WTC11 (cell line): ENCODE measurements around the gene ZCCHC24. TPM values are rescaled to one million over a fixed set of nuclear protein-coding genes. Genes with fewer than 3 reads are reported as not detected.

Source experiments
- ATAC-seq: fragments of 200-7000 bp; cut with Tn5 transposase; 2 replicates; pipeline ENCODE4 v1.10.0; 2021; ENCODE audit warnings: mild to moderate bottlenecking, moderate library complexity
- CTCF ChIA-PET: fragments of 300-600 bp; sonication (Branson Sonifier 250); formaldehyde crosslinking; loops from one replicate; lab custom pipeline; 2021; ENCODE audit warnings: antibody characterized with exemption; lab: Charles Lee
- POLR2A ChIA-PET: fragments of 350-600 bp; sonication (Branson Sonifier 250); formaldehyde crosslinking; loops from one replicate; lab custom pipeline; 2021; ENCODE audit warnings: antibody characterized with exemption; lab: Charles Lee
- DNase-seq: peaks from one replicate; pipeline ENCODE4 v3.0.0; 2021; ENCODE audit warnings: low spot score
- H3K27ac Mint-ChIP-seq: 2 replicates; pipeline ENCODE4 v1.8.0; 2021; ENCODE audit warnings: mixed read lengths
- H3K27me3 Mint-ChIP-seq: 2 replicates; pipeline ENCODE4 v1.8.0; 2021; ENCODE audit warnings: low read depth, mild to moderate bottlenecking, moderate library complexity, mixed read lengths
- H3K36me3 Mint-ChIP-seq: 2 replicates; pipeline ENCODE4 v1.8.0; 2021; ENCODE audit warnings: mixed read lengths
- H3K4me1 Mint-ChIP-seq: 2 replicates; pipeline ENCODE4 v1.8.0; 2022; ENCODE audit warnings: mixed read lengths
- H3K4me3 Mint-ChIP-seq: 2 replicates; pipeline ENCODE4 v1.8.0; 2021; ENCODE audit warnings: mild to moderate bottlenecking, moderate library complexity, mixed read lengths
- H3K9me3 Mint-ChIP-seq: 2 replicates; pipeline ENCODE4 v1.8.0; 2021; ENCODE audit warnings: mixed read lengths
- ATF1 ChIP-seq: sonication (generic); formaldehyde crosslinking; IDR thresholded peaks from 2 replicates; pipeline ENCODE4 v1.8.1; 2023; ENCODE audit warnings: mild to moderate bottlenecking, moderate library complexity, missing genetic modification reagents
- EMX1 ChIP-seq: fragments of 250-450 bp; sonication (Bioruptor Pico); IDR thresholded peaks from 2 replicates; pipeline ENCODE4 v1.8.0; 2021; ENCODE audit warnings: mild to moderate bottlenecking
- ETV6 ChIP-seq: sonication (generic); formaldehyde crosslinking; IDR thresholded peaks from 2 replicates; pipeline ENCODE4 v1.8.1; 2022; ENCODE audit warnings: mild to moderate bottlenecking, missing genetic modification reagents
- GABPB1 ChIP-seq: sonication (generic); formaldehyde crosslinking; IDR thresholded peaks from 2 replicates; pipeline ENCODE4 v1.8.1; 2023; ENCODE audit warnings: mild to moderate bottlenecking, missing genetic modification reagents
- JAZF1 ChIP-seq: fragments of 250-450 bp; sonication (Bioruptor Pico); IDR thresholded peaks from 2 replicates; pipeline ENCODE4 v1.9.0; 2021; ENCODE audit warnings: moderate library complexity, mild to moderate bottlenecking, inconsistent platforms
- JUN ChIP-seq: sonication (generic); formaldehyde crosslinking; IDR thresholded peaks from 2 replicates; pipeline ENCODE4 v1.8.0; 2023; ENCODE audit warnings: mild to moderate bottlenecking, missing genetic modification reagents
- NR1H2 ChIP-seq: sonication (generic); formaldehyde crosslinking; IDR thresholded peaks from 2 replicates; pipeline ENCODE4 v1.9.0; 2021; ENCODE audit warnings: mild to moderate bottlenecking, moderate library complexity, missing genetic modification reagents
- NR3C1 ChIP-seq: sonication (generic); formaldehyde crosslinking; conservative IDR thresholded peaks from 2 replicates; pipeline ENCODE4 v1.8.1; 2023; ENCODE audit warnings: low read depth, mild to moderate bottlenecking, missing genetic modification reagents
- RELA ChIP-seq: sonication (generic); formaldehyde crosslinking; IDR thresholded peaks from 2 replicates; pipeline ENCODE4 v1.8.1; 2022; ENCODE audit warnings: missing genetic modification reagents, mild to moderate bottlenecking, borderline replicate concordance
- total RNA-seq: library from RNA; stranded (reverse); gene quantifications from 3 replicates; pipeline ENCODE4 v1.2.3, GENCODE V29; 2021
- TF ChIP-seq, protein P1 (sequence below): fragments of 200-600 bp; IDR thresholded peaks from 2 replicates; pipeline ENCODE4 v1.8.0; 2022; ENCODE audit warnings: antibody characterized with exemption
- TF ChIP-seq, protein P2 (sequence below): sonication (generic); formaldehyde crosslinking; IDR thresholded peaks from 2 replicates; pipeline ENCODE4 v1.8.1; 2022; ENCODE audit warnings: missing genetic modification reagents, borderline replicate concordance
- TF ChIP-seq, protein P3 (sequence below): sonication (generic); formaldehyde crosslinking; IDR thresholded peaks from 2 replicates; pipeline ENCODE4 v1.8.0; 2023; ENCODE audit warnings: mild to moderate bottlenecking, missing genetic modification reagents
- TF ChIP-seq, protein P4 (sequence below): sonication (generic); formaldehyde crosslinking; conservative IDR thresholded peaks from 2 replicates; pipeline ENCODE4 v1.8.1; 2023; ENCODE audit warnings: mild to moderate bottlenecking, low read depth, missing genetic modification reagents, moderate library complexity
- TF ChIP-seq, protein P5 (sequence below): sonication (generic); formaldehyde crosslinking; IDR thresholded peaks from 2 replicates; pipeline ENCODE4 v1.8.1; 2023; ENCODE audit warnings: mild to moderate bottlenecking, missing genetic modification reagents, borderline replicate concordance
- TF ChIP-seq, protein P6 (sequence below): sonication (generic); formaldehyde crosslinking; IDR thresholded peaks from 2 replicates; pipeline ENCODE4 v1.8.1; 2022; ENCODE audit warnings: mild to moderate bottlenecking, missing genetic modification reagents, moderate library complexity, borderline replicate concordance

ZCCHC24 gene
- total RNA-seq, 1 experiment from 2014 or later: 7.7 TPM

DNA sequence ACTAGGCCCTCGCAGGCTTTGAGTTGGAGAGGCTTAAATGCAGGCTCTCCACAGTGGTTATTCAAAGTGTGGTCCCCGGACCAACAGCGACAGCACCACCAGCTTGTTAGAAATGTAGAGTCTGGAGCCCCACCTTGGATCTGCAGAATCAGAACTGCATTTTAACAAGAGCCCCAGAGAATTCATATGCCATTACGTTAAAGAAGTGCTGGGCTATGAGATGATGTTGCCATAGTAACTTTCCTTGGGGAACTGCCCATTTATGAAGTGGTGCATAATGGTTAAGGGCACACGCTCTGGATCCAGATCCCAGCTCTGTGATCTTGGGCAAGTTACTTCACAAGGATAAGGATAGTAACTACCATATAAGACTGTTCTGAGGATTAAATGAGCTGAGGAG, 48.9 kb downstream of the ZCCHC24 start (continued):
- TF ChIP-seq, protein P1, sequence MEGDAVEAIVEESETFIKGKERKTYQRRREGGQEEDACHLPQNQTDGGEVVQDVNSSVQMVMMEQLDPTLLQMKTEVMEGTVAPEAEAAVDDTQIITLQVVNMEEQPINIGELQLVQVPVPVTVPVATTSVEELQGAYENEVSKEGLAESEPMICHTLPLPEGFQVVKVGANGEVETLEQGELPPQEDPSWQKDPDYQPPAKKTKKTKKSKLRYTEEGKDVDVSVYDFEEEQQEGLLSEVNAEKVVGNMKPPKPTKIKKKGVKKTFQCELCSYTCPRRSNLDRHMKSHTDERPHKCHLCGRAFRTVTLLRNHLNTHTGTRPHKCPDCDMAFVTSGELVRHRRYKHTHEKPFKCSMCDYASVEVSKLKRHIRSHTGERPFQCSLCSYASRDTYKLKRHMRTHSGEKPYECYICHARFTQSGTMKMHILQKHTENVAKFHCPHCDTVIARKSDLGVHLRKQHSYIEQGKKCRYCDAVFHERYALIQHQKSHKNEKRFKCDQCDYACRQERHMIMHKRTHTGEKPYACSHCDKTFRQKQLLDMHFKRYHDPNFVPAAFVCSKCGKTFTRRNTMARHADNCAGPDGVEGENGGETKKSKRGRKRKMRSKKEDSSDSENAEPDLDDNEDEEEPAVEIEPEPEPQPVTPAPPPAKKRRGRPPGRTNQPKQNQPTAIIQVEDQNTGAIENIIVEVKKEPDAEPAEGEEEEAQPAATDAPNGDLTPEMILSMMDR: no peak
- no peak for TF ChIP-seq NR1H2
- TF ChIP-seq ATF1: no peak
- TF ChIP-seq, protein P2, sequence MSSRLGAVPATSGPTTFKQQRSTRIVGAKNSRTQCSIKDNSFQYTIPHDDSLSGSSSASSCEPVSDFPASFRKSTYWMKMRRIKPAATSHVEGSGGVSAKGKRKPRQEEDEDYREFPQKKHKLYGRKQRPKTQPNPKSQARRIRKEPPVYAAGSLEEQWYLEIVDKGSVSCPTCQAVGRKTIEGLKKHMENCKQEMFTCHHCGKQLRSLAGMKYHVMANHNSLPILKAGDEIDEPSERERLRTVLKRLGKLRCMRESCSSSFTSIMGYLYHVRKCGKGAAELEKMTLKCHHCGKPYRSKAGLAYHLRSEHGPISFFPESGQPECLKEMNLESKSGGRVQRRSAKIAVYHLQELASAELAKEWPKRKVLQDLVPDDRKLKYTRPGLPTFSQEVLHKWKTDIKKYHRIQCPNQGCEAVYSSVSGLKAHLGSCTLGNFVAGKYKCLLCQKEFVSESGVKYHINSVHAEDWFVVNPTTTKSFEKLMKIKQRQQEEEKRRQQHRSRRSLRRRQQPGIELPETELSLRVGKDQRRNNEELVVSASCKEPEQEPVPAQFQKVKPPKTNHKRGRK (CRISPR knock-in tag): no peak
- no peak for TF ChIP-seq JAZF1 (CRISPR knock-in tag)
- TF ChIP-seq, protein P3, sequence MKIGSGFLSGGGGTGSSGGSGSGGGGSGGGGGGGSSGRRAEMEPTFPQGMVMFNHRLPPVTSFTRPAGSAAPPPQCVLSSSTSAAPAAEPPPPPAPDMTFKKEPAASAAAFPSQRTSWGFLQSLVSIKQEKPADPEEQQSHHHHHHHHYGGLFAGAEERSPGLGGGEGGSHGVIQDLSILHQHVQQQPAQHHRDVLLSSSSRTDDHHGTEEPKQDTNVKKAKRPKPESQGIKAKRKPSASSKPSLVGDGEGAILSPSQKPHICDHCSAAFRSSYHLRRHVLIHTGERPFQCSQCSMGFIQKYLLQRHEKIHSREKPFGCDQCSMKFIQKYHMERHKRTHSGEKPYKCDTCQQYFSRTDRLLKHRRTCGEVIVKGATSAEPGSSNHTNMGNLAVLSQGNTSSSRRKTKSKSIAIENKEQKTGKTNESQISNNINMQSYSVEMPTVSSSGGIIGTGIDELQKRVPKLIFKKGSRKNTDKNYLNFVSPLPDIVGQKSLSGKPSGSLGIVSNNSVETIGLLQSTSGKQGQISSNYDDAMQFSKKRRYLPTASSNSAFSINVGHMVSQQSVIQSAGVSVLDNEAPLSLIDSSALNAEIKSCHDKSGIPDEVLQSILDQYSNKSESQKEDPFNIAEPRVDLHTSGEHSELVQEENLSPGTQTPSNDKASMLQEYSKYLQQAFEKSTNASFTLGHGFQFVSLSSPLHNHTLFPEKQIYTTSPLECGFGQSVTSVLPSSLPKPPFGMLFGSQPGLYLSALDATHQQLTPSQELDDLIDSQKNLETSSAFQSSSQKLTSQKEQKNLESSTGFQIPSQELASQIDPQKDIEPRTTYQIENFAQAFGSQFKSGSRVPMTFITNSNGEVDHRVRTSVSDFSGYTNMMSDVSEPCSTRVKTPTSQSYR (CRISPR knock-in tag): no peak
- no peak for TF ChIP-seq RELA
- no peak for TF ChIP-seq NR3C1 (CRISPR knock-in tag)
- TF ChIP-seq ETV6 (CRISPR knock-in tag): no peak

DNA sequence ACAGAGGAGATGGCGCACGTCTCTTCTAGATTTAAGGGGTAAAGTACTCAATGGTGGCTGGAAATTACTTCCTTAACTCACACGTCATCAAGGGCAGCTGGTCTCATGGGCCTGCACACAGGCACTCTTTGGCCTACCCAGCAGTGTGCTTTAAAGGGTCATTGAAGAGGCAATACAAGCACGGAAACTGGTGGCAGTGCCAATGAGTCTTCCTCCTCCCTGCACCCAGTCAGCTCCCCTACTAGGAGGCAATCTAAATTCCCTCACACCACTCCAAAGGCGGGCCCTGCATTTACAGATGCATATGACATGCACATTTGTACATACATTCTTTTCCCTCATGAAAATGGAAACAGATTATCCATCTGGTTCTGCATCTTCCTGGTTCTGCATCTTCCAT, 50.8 kb downstream of the ZCCHC24 start:
- ChIA-PET POLR2A (no interaction called here), CTCF (interaction anchor here (1.4 kb wide), 1 partner anchor 73 kb away, joined by 5 read pairs; no protein-coding TSS in a partner anchor)
- Mint-ChIP-seq H3K27me3 (no peaks in the 10 kb centered on the region; the same call in 1 of the 2 replicates), H3K9me3 (no peaks in the 10 kb centered on the region), H3K4me1 (peaks cover 8% of the 10 kb centered on the region), H3K4me3 (no peak overlapping the region), H3K36me3 (no peaks in the 10 kb centered on the region), H3K27ac (no peak overlapping the region)
- DNase-seq (no peak), ATAC-seq (no peak)
- no peak for TF ChIP-seq JUN (CRISPR knock-in tag)
- no peak for TF ChIP-seq EMX1 (CRISPR knock-in tag)
- TF ChIP-seq, protein P4, sequence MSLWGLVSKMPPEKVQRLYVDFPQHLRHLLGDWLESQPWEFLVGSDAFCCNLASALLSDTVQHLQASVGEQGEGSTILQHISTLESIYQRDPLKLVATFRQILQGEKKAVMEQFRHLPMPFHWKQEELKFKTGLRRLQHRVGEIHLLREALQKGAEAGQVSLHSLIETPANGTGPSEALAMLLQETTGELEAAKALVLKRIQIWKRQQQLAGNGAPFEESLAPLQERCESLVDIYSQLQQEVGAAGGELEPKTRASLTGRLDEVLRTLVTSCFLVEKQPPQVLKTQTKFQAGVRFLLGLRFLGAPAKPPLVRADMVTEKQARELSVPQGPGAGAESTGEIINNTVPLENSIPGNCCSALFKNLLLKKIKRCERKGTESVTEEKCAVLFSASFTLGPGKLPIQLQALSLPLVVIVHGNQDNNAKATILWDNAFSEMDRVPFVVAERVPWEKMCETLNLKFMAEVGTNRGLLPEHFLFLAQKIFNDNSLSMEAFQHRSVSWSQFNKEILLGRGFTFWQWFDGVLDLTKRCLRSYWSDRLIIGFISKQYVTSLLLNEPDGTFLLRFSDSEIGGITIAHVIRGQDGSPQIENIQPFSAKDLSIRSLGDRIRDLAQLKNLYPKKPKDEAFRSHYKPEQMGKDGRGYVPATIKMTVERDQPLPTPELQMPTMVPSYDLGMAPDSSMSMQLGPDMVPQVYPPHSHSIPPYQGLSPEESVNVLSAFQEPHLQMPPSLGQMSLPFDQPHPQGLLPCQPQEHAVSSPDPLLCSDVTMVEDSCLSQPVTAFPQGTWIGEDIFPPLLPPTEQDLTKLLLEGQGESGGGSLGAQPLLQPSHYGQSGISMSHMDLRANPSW (CRISPR knock-in tag): no peak
- TF ChIP-seq, protein P5, sequence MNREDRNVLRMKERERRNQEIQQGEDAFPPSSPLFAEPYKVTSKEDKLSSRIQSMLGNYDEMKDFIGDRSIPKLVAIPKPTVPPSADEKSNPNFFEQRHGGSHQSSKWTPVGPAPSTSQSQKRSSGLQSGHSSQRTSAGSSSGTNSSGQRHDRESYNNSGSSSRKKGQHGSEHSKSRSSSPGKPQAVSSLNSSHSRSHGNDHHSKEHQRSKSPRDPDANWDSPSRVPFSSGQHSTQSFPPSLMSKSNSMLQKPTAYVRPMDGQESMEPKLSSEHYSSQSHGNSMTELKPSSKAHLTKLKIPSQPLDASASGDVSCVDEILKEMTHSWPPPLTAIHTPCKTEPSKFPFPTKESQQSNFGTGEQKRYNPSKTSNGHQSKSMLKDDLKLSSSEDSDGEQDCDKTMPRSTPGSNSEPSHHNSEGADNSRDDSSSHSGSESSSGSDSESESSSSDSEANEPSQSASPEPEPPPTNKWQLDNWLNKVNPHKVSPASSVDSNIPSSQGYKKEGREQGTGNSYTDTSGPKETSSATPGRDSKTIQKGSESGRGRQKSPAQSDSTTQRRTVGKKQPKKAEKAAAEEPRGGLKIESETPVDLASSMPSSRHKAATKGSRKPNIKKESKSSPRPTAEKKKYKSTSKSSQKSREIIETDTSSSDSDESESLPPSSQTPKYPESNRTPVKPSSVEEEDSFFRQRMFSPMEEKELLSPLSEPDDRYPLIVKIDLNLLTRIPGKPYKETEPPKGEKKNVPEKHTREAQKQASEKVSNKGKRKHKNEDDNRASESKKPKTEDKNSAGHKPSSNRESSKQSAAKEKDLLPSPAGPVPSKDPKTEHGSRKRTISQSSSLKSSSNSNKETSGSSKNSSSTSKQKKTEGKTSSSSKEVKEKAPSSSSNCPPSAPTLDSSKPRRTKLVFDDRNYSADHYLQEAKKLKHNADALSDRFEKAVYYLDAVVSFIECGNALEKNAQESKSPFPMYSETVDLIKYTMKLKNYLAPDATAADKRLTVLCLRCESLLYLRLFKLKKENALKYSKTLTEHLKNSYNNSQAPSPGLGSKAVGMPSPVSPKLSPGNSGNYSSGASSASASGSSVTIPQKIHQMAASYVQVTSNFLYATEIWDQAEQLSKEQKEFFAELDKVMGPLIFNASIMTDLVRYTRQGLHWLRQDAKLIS (CRISPR knock-in tag): no peak
- no peak for TF ChIP-seq GABPB1 (CRISPR knock-in tag)
- TF ChIP-seq, protein P6, sequence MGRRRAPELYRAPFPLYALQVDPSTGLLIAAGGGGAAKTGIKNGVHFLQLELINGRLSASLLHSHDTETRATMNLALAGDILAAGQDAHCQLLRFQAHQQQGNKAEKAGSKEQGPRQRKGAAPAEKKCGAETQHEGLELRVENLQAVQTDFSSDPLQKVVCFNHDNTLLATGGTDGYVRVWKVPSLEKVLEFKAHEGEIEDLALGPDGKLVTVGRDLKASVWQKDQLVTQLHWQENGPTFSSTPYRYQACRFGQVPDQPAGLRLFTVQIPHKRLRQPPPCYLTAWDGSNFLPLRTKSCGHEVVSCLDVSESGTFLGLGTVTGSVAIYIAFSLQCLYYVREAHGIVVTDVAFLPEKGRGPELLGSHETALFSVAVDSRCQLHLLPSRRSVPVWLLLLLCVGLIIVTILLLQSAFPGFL (CRISPR knock-in tag): no peak
